GM18502 (cell line): ENCODE data around the gene ATP5PF.
A peak's percentile ranks its signal among the peaks of the same experiment; 100 is the strongest.
"Not testable (repeated sequence)": the region's sequence is repeated elsewhere in the genome, so short reads cannot be mapped to it uniquely, and the experiment has no call there.

ENCODE experiments used
- ATAC-seq: cut with Tn5 transposase; IDR thresholded peaks from one replicate; pipeline ENCODE4 v1.9.1; 2021; ENCODE audit warnings: mild to moderate bottlenecking; ENCODE audit not compliant: unreplicated experiment, poor library complexity

Gene ATP5PF, protein sequence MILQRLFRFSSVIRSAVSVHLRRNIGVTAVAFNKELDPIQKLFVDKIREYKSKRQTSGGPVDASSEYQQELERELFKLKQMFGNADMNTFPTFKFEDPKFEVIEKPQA

DNA sequence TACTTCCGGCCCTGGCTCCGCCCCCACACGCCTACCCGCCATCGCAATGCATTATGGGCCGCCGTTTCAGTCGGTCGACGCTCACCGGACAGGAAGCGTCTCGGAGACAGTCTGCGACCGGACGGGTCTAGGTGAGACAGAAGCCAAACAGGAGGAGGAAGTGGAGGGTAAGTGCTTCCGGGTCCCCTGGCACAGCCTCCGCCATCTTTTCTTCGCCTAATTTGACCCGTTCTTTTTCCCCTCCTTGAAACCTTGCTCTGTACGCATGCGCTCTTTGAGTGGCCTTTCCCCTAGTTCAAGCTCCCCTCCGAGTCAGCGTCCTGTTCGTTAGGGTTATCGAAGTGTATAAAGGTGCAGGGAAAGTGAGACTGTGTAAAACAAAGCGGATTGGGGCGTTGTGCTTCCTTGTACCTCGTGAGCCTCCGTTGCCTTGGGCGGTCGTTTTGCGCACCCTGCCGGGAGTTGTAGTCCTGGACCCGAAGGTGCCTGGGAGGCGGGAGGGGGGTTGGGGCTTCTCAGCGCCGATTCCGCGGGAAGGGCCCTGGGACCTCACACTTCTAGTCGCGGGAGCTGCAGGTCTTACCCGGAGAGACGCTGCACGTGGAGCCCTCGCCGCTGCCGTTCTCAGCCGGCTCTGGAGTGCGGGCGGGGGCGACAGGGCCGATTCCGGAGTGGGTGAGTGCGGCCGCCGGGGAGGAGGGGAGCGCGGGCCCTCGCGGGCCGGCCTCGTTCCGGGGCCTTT is at the start of gene ATP5PF, which contains the start of gene GABPA:
TSS of gene ATP5PF (minus strand) at position 1 of the 742 bp plus-strand sequence. CDS start 5,110 bp downstream, outside the sequence.
TSS of gene GABPA (plus strand) at position 69 of the 742 bp plus-strand sequence. CDS start 6,627 bp downstream, outside the sequence.
- ATAC-seq, result peak; percentile 90

DNA sequence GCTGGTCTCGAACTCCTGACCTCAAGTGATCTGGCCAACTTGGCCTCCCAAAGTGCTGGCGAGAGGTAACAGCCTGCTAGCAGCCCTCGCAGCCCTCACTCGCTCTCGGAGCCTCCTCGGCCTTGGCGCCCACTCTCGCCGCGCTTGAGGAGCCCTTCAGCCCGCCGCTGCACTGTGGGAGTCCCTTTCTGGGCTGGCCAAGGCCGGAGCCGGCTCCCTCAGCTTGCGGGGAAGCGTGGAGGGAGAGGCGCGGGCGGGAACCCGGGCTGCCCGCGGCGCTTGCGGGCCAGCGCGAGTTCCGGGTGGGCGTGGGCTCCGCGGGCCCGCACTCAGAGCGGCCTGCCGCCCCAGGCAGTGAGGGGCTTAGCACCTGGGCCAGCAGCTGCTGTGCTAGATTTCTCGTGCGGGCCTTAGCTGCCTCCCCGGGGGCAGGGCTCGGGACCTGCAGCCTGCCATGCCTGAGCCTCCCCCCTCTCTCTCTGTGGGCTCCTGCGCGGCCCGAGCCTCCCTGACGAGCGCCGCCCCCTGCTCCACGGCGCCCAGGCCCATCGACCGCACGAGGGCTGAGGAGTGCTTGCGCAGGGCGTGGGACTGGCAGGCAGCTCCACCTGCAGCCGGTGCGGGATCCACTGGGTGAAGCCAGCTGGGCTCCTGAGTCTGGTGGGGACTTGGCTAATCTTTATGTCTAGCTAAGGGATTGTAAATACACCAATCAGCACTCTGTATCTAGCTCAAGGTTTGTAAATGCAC is 43.6 kb upstream of the ATP5PF start:
- ATAC-seq, result not testable (repeated sequence)

DNA sequence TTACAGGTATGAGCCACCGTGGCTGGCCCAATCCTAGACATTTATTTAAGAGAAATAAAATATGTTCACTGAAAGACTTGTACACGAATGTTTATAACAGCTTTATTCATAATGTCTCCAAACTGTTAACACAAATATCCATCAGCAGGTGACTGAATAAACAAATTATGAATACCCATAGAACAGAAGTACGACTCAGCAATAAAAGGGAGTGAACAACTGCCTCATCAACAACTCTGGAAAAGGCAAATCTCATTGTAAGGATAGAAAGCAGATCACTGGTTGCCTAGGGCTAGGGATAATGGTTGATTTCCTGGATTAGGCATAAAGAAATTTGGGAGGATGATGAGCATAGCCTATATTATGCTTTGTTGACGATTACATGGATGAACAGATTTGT is 41.7 kb upstream of the ATP5PF start:
- no peak for ATAC-seq

DNA sequence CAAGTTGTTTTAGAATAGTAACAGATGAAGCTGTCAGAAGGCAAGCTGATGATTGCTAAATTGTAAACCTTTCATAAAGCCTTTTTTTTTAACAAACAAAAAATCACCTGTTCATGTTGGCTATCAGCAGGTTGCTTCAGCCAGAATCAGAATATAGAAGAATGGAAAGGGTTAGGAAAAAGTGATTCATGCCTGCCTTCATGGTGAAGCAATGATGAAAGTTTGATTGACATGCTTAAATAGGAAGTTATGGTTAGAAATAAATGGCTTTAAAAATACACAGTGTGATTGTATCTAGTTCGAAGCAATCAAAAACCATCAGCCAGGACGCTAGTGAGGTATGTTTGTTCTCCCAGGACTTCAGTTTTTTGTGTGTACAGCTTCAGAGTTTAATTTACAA is 38.0 kb upstream of the ATP5PF start:
- ATAC-seq, result no peak

DNA sequence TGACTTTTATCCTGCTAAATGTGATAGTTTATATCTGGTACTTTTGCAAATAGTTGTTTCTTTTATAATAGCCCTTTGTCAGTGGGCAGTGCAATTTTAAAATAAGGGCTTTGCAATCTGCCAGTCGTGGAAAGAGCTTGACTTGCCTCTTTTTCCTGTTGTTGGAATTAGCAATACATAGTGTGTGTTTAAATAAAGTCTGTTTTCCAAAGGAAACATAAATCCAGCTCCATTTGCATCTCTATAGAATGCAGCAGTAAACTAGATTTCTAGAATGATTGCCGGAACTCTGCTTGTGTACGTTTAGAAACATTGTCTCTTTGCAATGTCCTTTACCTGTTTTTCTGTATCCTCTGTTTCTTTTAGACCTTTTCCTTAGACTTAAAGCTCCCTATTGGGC is 33.2 kb upstream of the ATP5PF start:
- no peak for ATAC-seq

DNA sequence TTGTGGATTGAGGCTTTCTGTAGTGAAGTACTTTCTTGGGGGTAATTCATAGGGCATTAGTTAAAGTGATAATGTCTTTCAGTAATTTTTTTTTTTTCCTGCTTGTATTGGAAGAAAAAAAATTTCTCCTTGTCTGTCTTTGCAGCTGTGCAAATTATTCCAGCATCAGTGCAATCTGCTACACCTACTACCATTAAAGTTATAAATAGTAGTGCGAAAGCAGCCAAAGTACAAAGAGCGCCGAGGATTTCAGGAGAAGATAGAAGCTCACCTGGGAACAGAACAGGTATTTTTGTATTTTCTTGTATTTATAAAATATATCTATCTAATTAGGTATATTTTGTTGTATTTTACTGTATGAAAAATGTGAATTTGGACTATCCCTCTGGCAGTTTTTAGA is 29.4 kb upstream of the ATP5PF start:
- no peak for ATAC-seq

DNA sequence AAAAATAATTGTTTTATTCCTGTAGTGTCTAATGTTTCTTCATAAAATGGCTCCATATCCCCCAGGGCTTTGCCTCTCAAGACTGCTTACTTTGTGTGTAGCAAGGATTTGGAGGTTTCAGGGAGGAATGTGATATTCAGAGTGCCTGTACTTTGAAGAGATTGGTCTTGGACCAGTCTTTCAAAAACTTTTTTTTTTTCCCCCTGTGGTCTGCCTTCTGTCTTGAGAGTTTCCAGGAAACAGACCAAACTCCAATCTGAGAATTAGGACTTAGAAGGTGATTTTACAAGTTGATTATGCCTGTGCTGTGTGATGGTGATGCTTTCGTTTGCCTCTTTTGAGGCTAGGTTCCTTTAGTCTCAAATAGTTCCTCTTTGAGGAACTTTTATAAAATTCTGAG is 26.0 kb upstream of the ATP5PF start:
- no peak for ATAC-seq

DNA sequence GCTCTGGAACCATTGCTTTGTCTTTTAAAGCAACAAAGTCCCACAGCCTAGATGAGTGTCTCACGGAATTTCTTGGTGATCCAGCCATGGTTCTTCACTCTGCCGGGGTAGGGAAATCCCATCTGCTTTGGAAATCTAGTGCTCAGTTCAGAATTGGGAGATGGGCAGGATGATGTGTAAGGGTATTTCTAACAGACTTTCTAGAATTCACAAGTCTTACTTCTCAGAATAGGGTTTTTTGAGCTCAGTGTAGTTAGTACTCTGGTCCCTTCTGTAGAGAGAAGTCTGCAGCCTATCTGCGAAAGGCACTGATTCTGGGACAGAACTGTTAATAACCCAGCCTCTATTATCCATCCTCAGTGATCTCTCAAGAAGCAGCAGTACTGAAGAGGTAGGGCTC is 25.4 kb upstream of the ATP5PF start:
- ATAC-seq, result no peak

DNA sequence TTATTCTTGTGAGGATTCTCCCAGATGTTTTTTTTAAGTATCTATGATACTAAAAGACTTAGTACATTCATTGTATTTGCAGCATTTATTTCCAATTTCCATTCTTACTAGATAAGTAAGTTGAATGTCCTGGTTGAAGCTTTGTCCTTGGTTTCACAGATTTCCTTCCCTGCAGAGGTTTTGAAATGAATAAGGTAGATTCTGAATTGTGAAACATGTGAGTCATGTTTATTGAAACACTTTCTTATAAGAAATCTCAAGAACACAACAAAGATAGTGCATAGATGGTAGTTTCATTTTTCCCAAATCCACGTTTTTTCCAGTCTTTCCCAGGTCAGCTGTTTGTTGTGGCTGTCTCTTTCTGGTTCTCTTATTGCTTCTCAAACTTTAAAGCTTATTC is 24.9 kb upstream of the ATP5PF start:
- ATAC-seq, result no peak

DNA sequence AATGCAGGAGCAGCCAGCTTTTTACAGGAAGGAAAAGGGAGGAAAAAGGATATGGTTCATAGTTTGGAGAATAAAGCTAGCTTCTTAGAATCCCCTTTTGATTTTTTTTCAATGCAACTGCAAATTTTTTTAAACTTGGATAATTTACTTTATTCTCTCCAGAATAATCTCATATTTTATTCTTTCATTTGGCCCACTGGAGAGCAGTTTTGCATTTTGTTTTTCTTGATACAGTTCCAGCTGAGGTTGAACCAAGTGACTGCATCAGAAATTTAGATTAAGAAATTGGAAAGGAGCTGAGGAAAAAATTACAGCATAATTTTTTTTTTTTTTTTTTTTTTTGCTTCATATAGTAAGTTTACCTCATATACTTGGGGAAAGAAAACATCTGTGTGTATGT is 22.8 kb upstream of the ATP5PF start:
- ATAC-seq, result no peak

DNA sequence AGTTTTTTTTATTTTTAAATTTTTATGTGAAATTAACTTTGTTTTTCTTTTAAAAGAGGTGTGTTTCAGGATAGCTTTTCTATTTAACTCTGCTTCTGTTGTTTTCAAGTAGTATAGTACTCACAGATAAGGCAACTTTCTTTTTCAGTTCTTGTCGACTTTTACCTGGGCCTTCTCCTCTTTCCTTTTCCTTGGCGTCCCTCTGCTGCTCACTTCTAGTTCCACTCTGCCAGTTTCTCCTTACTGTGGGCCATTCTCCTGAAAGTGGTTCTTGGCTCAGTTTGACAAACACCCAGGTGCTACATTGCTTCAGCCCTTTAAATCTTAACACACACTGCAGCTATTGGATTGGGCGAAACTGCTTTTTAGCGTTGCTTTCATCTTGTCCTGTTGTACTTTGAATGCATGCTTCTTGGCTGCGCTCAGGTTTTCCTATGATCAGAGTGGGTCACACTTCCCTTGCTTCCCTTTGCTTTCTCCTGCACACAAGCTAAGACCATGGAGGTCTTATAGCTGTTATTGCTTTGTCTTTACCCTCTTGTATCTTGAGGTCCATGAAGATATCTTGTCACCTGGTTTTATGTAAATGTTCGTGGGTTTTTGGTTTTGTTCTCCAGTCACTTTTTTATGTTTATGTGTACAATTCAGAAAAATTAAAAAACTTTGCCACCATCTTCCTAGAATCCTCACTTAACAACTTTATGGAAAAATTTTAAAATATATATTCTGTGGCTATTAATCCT is 21.7 kb upstream of the ATP5PF start:
- ATAC-seq, result no peak

DNA sequence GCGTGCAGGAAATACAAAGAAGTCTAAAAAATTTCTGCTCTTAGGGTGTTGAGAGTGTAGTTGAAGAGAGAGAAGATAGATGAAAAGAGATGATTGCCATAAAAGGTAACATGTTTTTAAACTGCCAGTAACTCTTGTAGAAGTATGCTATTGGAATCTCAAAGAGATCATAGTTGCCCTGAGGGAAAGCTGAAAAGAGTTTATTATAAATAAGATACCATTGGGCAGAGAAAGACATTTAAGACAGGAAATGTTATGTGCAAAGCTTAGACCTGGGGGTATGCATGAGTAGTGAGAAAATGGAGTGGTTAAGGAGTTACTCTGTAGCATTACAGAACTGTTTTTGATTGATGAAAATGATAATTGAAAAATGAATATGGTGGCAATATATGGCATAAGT is 17.7 kb upstream of the ATP5PF start:
- ATAC-seq, result no peak

DNA sequence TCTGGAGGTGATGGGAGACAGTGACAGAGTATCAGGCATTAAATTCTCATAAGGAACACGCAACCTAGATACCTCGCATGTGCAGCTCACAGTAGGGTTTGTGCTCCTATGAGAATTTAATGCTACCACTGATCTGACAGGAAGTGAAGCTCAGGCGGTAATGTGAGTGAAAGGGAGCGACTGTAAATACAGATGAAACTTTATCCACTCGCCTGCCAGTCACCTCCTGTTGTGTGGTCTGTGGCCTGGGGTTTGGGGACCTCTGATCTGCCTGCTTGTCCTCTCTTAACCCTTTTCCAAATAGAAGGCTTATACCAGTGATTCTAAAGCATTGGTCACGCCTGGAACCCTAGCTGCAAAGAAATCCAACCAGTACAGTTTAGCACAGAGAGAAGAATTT is 15.4 kb upstream of the ATP5PF start:
- ATAC-seq, result no peak

DNA sequence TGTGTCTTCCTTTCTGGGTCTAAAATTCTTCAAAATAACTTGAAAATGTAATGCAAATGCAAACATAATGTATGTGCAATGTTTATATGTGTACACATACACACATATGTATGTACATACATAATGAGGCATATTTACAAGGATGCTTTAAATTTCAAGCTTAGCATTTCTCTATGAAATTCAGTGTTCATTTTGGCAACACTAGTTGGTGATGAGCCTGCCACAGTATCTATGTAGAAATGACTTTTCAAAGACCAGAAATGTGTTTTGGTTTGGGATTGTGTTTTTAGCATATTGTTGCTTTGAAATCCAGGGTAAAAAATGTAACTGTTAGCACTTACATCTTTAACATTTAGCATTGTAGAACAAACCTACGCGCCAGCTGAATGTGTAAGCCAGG is 10.2 kb upstream of the ATP5PF start:
- ATAC-seq, result no peak

DNA sequence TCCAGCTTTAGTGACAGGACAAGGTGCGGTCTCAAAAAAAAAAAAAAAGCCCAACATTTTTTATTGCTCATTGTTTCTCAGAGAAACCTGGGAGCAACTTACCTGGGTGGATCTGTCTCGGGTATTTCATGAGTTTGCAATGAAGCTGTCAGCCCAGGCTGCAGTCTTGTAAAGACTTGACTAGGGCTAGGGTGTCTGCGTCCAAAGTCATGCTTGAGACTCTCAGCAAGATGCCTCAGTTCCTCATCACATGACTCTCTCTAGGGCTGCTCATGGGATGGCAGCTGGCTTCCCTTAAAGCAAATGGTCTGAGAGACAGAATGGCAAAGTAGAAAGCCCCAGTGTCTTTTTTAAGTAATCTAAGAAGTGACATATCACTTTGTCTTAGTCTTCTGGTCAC is 8.2 kb upstream of the ATP5PF start:
- ATAC-seq, result no peak

DNA sequence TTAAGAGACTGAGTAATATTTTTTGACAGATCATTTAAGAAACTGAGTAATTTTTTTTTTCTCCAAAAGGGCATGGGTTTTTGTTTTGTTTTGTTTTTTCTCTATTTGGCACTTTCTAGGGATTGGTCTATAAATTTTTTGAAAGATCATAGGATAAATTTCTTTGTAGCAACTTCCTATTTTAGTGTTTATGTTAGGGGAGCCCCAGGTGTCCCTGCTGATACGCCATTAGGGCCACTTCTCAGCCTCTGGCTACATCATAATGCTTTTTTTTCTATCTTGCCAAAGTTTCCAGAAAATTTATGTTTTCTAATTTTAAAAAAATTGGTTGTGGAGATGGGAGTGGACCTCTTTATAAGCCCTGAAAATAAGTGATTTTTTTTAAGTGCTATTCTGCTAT is 2.7 kb upstream of the ATP5PF start:
- no peak for ATAC-seq

DNA sequence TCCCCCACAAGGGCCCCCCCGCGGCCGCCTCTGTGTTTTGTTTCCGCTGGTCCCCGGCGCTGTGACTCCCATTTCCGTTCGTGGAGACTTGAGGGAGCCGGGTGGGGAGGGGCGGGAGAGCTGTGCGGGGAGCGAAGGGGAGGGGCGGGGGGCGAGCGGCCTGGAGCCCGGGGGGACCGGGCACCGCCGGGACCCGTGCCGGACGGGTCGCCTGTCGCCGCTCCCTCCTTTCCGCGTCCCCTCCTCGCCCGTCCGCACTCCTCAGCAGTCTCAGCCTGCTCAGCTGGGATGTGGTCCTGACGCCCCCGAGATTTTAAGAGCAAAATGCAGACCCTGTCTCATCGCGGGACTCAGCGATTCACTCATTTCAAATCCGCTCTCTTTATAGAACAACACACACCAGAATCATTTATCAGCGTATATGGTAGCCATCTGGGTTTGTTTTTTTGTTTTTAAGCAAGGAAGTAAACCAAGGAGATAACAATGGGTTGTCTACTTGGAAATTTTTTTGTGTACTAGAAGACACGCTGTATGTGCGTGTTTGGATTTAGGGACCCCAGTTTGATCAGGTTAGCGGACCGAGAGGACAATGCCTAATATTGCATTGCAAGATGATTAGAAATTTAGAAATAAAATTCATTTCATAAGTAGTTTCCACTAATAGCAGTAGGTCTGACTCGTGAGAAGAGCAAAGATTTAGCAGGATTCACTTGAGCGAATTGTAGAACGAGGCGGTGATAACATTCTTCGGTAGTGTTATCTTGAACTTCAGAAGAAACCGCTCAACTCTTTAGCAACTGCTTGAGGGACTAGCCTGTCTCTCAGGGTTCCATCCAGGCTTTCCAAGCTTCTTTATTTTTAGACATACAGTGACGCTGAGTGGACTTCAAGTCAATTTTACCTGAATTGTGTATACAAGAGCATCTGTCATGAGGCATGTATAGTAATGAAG is 1.2 kb upstream of the ATP5PF start:
- peak; percentile 13 for ATAC-seq

DNA sequence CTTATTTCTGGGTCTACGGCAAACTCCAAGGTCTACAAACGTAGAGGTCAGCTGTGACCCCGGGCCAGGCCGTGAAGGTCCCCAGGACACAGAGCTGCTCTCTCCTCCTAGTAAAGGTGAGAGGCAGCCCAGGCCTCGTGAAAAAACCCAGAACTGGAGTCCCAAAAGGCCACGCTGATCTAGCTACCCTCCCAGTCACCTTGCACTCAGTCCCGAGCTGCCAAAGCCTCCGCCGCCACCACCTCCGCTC is 125 bp downstream of the ATP5PF start:
- ATAC-seq, result peak; percentile 2

DNA sequence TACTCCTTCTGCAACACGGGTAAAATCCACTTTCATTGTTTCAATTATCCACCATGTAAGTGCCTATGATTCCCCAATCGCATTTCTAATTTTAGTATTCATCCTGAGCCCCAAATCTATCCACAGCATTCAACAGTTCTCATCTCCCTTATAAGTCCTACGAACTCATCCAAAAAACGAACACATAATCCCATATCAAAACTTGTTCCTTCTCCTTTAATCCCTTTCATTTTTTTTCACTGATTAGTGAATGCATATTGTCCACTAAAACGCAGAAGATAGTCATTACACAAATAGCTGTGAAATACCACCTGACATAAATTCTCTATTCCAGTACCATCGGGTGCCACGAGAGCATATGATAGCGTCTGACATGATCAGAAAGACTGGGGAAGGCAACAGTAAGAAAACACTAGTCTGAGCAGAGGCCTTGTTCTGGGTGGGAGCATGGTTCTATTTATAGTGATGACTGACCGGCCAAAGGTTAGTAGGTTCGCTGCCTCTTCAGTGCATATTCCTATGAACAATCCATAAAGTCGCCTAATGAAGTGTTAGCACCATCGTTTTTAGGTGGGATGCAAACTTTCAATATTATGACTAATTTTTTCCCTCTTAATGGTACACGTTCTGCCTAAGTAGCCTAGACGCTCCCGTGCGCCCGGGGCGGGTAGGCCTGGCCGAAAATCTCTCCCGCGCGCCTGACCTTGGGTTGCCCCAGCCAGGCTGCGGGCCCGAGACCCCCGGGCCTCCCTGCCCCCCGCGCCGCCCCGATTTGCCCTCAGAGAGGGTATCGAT is 648 bp downstream of the ATP5PF start:
- peak; percentile 5 for ATAC-seq
